GM19372 (cell line): ENCODE results near the gene RRAGD.

ENCODE experiments used
- ATAC-seq: cut with Tn5 transposase; IDR thresholded peaks from one replicate; pipeline ENCODE4 v1.9.1; 2021; ENCODE audit warnings: mild to moderate bottlenecking, low read depth, moderate library complexity; ENCODE audit not compliant: unreplicated experiment

Gene RRAGD

GRCh38 chr6:89379281-89379680 lies 32.8 kb downstream of the RRAGD start:
- ATAC-seq, result no peak

- ATAC-seq, result no peak
These were observed 33.4 kb downstream of the RRAGD start for GRCh38 chr6:89378628-89379027.

GRCh38 chr6:89375427-89376267 lies 36.4 kb downstream of the RRAGD start:
- ATAC-seq, result peak; percentile 69

GRCh38 chr6:89372506-89372901 lies 39.6 kb downstream of the RRAGD start:
- ATAC-seq, result no peak

- ATAC-seq, result peak; percentile 66
These were observed 40.1 kb downstream of the RRAGD start for GRCh38 chr6:89371849-89372505.

GRCh38 chr6:89368999-89369398 lies 43.1 kb downstream of the RRAGD start:
- no peak for ATAC-seq

- ATAC-seq, result no peak
These were observed 44.0 kb downstream of the RRAGD start for GRCh38 chr6:89368107-89368506.

- no peak for ATAC-seq
These were observed 47.5 kb downstream of the RRAGD start for GRCh38 chr6:89364586-89364985.

GRCh38 chr6:89361171-89361570 lies 50.9 kb downstream of the RRAGD start:
- no peak for ATAC-seq

- ATAC-seq, result no peak
These were observed 51.6 kb downstream of the RRAGD start for GRCh38 chr6:89360415-89360999.

GRCh38 chr6:89359561-89359960 lies 52.5 kb downstream of the RRAGD start:
- ATAC-seq, result no peak

- peak; percentile 46 for ATAC-seq
These were observed 54.7 kb downstream of the RRAGD start for GRCh38 chr6:89357390-89357789.

- no peak for ATAC-seq
These were observed 55.4 kb downstream of the RRAGD start for GRCh38 chr6:89356642-89357170.

GRCh38 chr6:89355511-89356194 lies 56.4 kb downstream of the RRAGD start:
- no peak for ATAC-seq

GRCh38 chr6:89353702-89354392 lies 58.2 kb downstream of the RRAGD start:
- no peak for ATAC-seq

- no peak for ATAC-seq
These were observed 58.9 kb downstream of the RRAGD start for GRCh38 chr6:89353118-89353556.

- ATAC-seq, result peak; percentile 44
These were observed 59.6 kb downstream of the RRAGD start, which contains the start of gene UBE2J1 for GRCh38 chr6:89352278-89353117. Gene UBE2J1 (minus strand): TSS chr6:89352722. CDS start chr6:89352569, 153 bp downstream.

- ATAC-seq, result no peak
These were observed 60.3 kb downstream of the RRAGD start for GRCh38 chr6:89351671-89352277.
